ENCODE measurements around the gene OSBP2. TPM values are rescaled to one million over a fixed set of nuclear protein-coding genes. Genes with fewer than 3 reads are reported as not detected.
A peak's percentile ranks its signal among the peaks of the same experiment; 100 is the strongest.

OSBP2 gene
- total and polyA plus RNA-seq, 2 of the 13 experiments (the other 11 are each of a cell fraction or from before 2014, with no cell fraction given): 5.0 to 7.7 TPM

- H3K9ac ChIP-seq (ENCODE audit: insufficient read depth, low read depth, low read length): no peak overlapping the region
- no peak overlapping the region for H3K4me3 ChIP-seq (replicated peaks in 1 of 3; ENCODE audit: insufficient read depth in 1 of 3, low read depth in 2 of 3, low read length in 3 of 3)
- no peak for DNase-seq (ENCODE audit: low spot score)
- intact Hi-C loops (cut with micrococcal nuclease; ENCODE audit: unreplicated experiment): no loop called here
- TF ChIP-seq KMT2B (CRISPR knock-in tag; IDR thresholded peaks at IDR 0.05) (no peak), ESRRA (CRISPR knock-in tag; IDR thresholded peaks at IDR 0.05; ENCODE audit: low read depth) (no peak), PBX3 (CRISPR knock-in tag; IDR thresholded peaks at IDR 0.05; ENCODE audit: borderline replicate concordance) (no peak), NFATC3 (CRISPR knock-in tag; IDR thresholded peaks at IDR 0.05) (no peak)
- ATAC-seq: no peak
- H3K27me3 ChIP-seq (ENCODE audit: control insufficient read depth in 1 of 2, insufficient read depth in 2 of 2, low read length in 2 of 2): peaks cover 0 to 2% of the 10 kb centered on the region in 2 experiments; a peak in 1 of 5 replicates
- no peak for FAIRE-seq
- H3K4me2 ChIP-seq (ENCODE audit: low read depth, low read length): no peak overlapping the region
- H3K9me3 ChIP-seq (ENCODE audit: low read length): no peaks in the 10 kb centered on the region
- no peaks in the 10 kb centered on the region for H3K79me2 ChIP-seq (ENCODE audit: insufficient read depth, low read length)
- in situ Hi-C loops (cut with HindIII; ENCODE audit: extremely low pct_ligation_motif_present, low pct_unique_long_range_greater_than_20kb): no loop called here
- 62% methylated on average over 11 of the region's 25 CpGs for WGBS (ENCODE audit: low lambda C conversion rate)
- no peaks in the 10 kb centered on the region for H3K36me3 ChIP-seq (replicated peaks in 1 of 2; ENCODE audit: control insufficient read depth in 1 of 2, insufficient read depth in 2 of 2, low read length in 2 of 2)
- no TSS peak for BruUV-seq (replicated peaks)
- H4K20me1 ChIP-seq (ENCODE audit: insufficient read depth, low read length): no peaks in the 10 kb centered on the region
- H3K27ac ChIP-seq (ENCODE audit: extremely low read length, insufficient read depth, low read length): no peak overlapping the region
- POLR2A ChIA-PET: no interaction called here
- H2AFZ ChIP-seq (ENCODE audit: low read length): no peak overlapping the region
- H3K4me1 ChIP-seq (ENCODE audit: insufficient read depth, low read length): no peaks in the 10 kb centered on the region
- CTCF ChIA-PET (ENCODE audit: low intra/inter-chr PET ratio, low total read pairs): no interaction called here
Measured at GRCh38 chr22:30646518-30647160, 48.0 kb upstream of the OSBP2 start.

GRCh38 chr22:30647536-30647935 lies 47.1 kb upstream of the OSBP2 start:
- POLR2A ChIA-PET: no interaction called here
- CTCF ChIA-PET (ENCODE audit: low intra/inter-chr PET ratio, low total read pairs): no interaction called here
- DNase-seq (ENCODE audit: low spot score): no peak
- no peak overlapping the region for H3K27ac ChIP-seq (ENCODE audit: extremely low read length, insufficient read depth, low read length)
- H3K9me3 ChIP-seq (ENCODE audit: low read length): no peaks in the 10 kb centered on the region
- no peak for ATAC-seq
- H4K20me1 ChIP-seq (ENCODE audit: insufficient read depth, low read length): no peaks in the 10 kb centered on the region
- H2AFZ ChIP-seq (ENCODE audit: low read length): no peak overlapping the region
- in situ Hi-C loops (cut with HindIII; ENCODE audit: extremely low pct_ligation_motif_present, low pct_unique_long_range_greater_than_20kb): no loop called here
- H3K4me1 ChIP-seq (ENCODE audit: insufficient read depth, low read length): no peaks in the 10 kb centered on the region
- H3K9ac ChIP-seq (ENCODE audit: insufficient read depth, low read depth, low read length): no peak overlapping the region
- H3K27me3 ChIP-seq (ENCODE audit: control insufficient read depth in 1 of 2, insufficient read depth in 2 of 2, low read length in 2 of 2): peaks cover 0 to 2% of the 10 kb centered on the region in 2 experiments; a peak in 1 of 5 replicates
- no peak overlapping the region for H3K4me3 ChIP-seq (replicated peaks in 1 of 3; ENCODE audit: insufficient read depth in 1 of 3, low read depth in 2 of 3, low read length in 3 of 3)
- TF ChIP-seq HINFP (CRISPR knock-in tag; IDR thresholded peaks at IDR 0.05; ENCODE audit: low read depth) (no peak), PTBP1 (IDR thresholded peaks at IDR 0.05; ENCODE audit: low read depth, low read length, poor library complexity, severe bottlenecking) (no peak), TFDP1 (CRISPR knock-in tag; IDR thresholded peaks at IDR 0.05; ENCODE audit: borderline replicate concordance) (no peak), CEBPB (IDR thresholded peaks at IDR 0.05; ENCODE audit: borderline replicate concordance, low read depth, low read length) (peak; percentile 5; the same call in 1 of the 2 replicates), HES4 (CRISPR knock-in tag; IDR thresholded peaks at IDR 0.05; ENCODE audit: borderline replicate concordance) (no peak)
- H3K36me3 ChIP-seq (replicated peaks in 1 of 2; ENCODE audit: control insufficient read depth in 1 of 2, insufficient read depth in 2 of 2, low read length in 2 of 2): no peaks in the 10 kb centered on the region
- FAIRE-seq: no peak
- BruUV-seq (replicated peaks): no TSS peak
- 0% methylated on average over 1 of the region's 3 CpGs for WGBS (ENCODE audit: low lambda C conversion rate)
- intact Hi-C loops (cut with micrococcal nuclease; ENCODE audit: unreplicated experiment): no loop called here
- no peak overlapping the region for H3K4me2 ChIP-seq (ENCODE audit: low read depth, low read length)
- no peaks in the 10 kb centered on the region for H3K79me2 ChIP-seq (ENCODE audit: insufficient read depth, low read length)
